HepG2 (cell line): ENCODE results near the gene IQSEC1. TPM values are rescaled to one million over a fixed set of nuclear protein-coding genes. Genes with fewer than 3 reads are reported as not detected.

Experiments used
- ARID5B ChIP-seq: IDR thresholded peaks from 2 replicates; pipeline ENCODE4 v1.4.0; 2020; ENCODE audit warnings: mild to moderate bottlenecking, missing genetic modification reagents
- ASH2L ChIP-seq: fragments of 300-600, 200-600 bp; sonication (generic); IDR thresholded peaks from 2 replicates; pipeline ENCODE4 v1.7.0; 2017; ENCODE audit warnings: low read depth, mild to moderate bottlenecking, moderate library complexity, mixed read lengths, low read length; ENCODE audit not compliant: insufficient read length
- ATAD3A ChIP-seq: sonication (generic); formaldehyde crosslinking; IDR thresholded peaks from 2 replicates; pipeline ENCODE4 v1.4.0; 2020; ENCODE audit warnings: missing genetic modification reagents
- FOXK1 ChIP-seq: sonication (generic); formaldehyde crosslinking; IDR thresholded peaks from 2 replicates; pipeline ENCODE4 v1.4.0; 2020; ENCODE audit warnings: low read depth, missing genetic modification reagents, borderline replicate concordance
- GTF3A ChIP-seq: sonication (generic); formaldehyde crosslinking; conservative IDR thresholded peaks from 2 replicates; pipeline ENCODE4 v1.4.0; 2020; ENCODE audit warnings: mild to moderate bottlenecking, missing genetic modification reagents
- JUND ChIP-seq: sonication (generic); formaldehyde crosslinking; IDR thresholded peaks from 2 replicates; pipeline ENCODE4 v1.8.0; 2022; ENCODE audit warnings: mild to moderate bottlenecking, missing genetic modification reagents
- KDM3A ChIP-seq: IDR thresholded peaks from 2 replicates; pipeline ENCODE4 v1.6.1; 2018; ENCODE audit warnings: low read depth, missing compliant biosample characterization
- PBX3 ChIP-seq: sonication (generic); formaldehyde crosslinking; IDR thresholded peaks from 2 replicates; pipeline ENCODE4 v1.8.1; 2023; ENCODE audit warnings: missing genetic modification reagents, inconsistent platforms, borderline replicate concordance
- REPIN1 ChIP-seq: sonication (generic); formaldehyde crosslinking; IDR thresholded peaks from 2 replicates; pipeline ENCODE4 v1.8.0; 2022; ENCODE audit warnings: missing genetic modification reagents, low read depth, mild to moderate bottlenecking, borderline replicate concordance
- REXO4 ChIP-seq: sonication (generic); formaldehyde crosslinking; IDR thresholded peaks from 2 replicates; pipeline ENCODE4 v1.8.0; 2022; ENCODE audit warnings: missing genetic modification reagents, mild to moderate bottlenecking, borderline replicate concordance
- RORA ChIP-seq: sonication (generic); formaldehyde crosslinking; IDR thresholded peaks from 2 replicates; pipeline ENCODE4 v1.5.0; 2020; ENCODE audit warnings: mild to moderate bottlenecking, missing genetic modification reagents, moderate library complexity
- SETDB1 ChIP-seq: sonication (generic); formaldehyde crosslinking; IDR thresholded peaks from 2 replicates; pipeline ENCODE4 v1.5.1; 2020; ENCODE audit warnings: missing genetic modification reagents, mild to moderate bottlenecking, borderline replicate concordance
- SOX13 ChIP-seq, 3 experiments: fragments of 450-650 bp in 1 of 3; sonication (generic) in 1 of 3; formaldehyde crosslinking in 1 of 3; IDR thresholded peaks in 2 of 3; conservative IDR thresholded peaks in 1 of 3; 2 replicates each; pipeline versions ENCODE4 v1.5.0 to v1.6.1; 2016 to 2020; ENCODE audit warnings: antibody characterized with exemption in 1 of 3, mild to moderate bottlenecking in 1 of 3, missing compliant biosample characterization in 1 of 3, missing genetic modification reagents in 1 of 3, moderate library complexity in 1 of 3
- SOX6 ChIP-seq, 2 experiments: fragments of 450-650 bp in 1 of 2; sonication (generic) in 1 of 2; formaldehyde crosslinking in 1 of 2; IDR thresholded peaks; 2 replicates each; pipeline versions ENCODE4 v1.4.0 to v1.6.1; 2017 to 2020; ENCODE audit warnings: antibody characterized with exemption in 1 of 2, mild to moderate bottlenecking in 1 of 2, missing genetic modification reagents in 1 of 2
- STAT5B ChIP-seq: sonication (generic); formaldehyde crosslinking; IDR thresholded peaks from 2 replicates; pipeline ENCODE4 v1.4.0; 2020; ENCODE audit warnings: missing genetic modification reagents
- TGIF2 ChIP-seq: IDR thresholded peaks from 2 replicates; pipeline ENCODE4 v1.6.1; 2016; ENCODE audit warnings: control low read depth, missing compliant biosample characterization
- ZBTB33 ChIP-seq: sonication (generic); formaldehyde crosslinking; IDR thresholded peaks from 2 replicates; pipeline ENCODE4 v1.4.0; 2020; ENCODE audit warnings: missing genetic modification reagents
- ZNF317 ChIP-seq: sonication (generic); formaldehyde crosslinking; IDR thresholded peaks from 2 replicates; pipeline ENCODE4 v1.5.0; 2020; ENCODE audit warnings: mild to moderate bottlenecking, missing genetic modification reagents
- ZNF569 ChIP-seq: sonication (generic); formaldehyde crosslinking; IDR thresholded peaks from 2 replicates; pipeline ENCODE4 v1.5.0; 2020; ENCODE audit warnings: mild to moderate bottlenecking, missing genetic modification reagents, moderate library complexity, borderline replicate concordance
- ZNF572 ChIP-seq: sonication (generic); formaldehyde crosslinking; IDR thresholded peaks from 2 replicates; pipeline ENCODE4 v1.5.1; 2020; ENCODE audit warnings: mild to moderate bottlenecking, missing genetic modification reagents
- ZNF790 ChIP-seq: sonication (generic); formaldehyde crosslinking; IDR thresholded peaks from 2 replicates; pipeline ENCODE4 v1.8.0; 2022; ENCODE audit warnings: missing genetic modification reagents, mild to moderate bottlenecking, borderline replicate concordance
- ZSCAN30 ChIP-seq: sonication (generic); formaldehyde crosslinking; IDR thresholded peaks from 2 replicates; pipeline ENCODE4 v1.5.0; 2020; ENCODE audit warnings: mild to moderate bottlenecking, missing genetic modification reagents
- polyA plus RNA-seq, 8 experiments: library from polyadenylated mRNA; depleted of rRNA in 3 of 8; stranded (reverse) in 7 of 8; unstranded in 1 of 8; fragments of >200 nt; fragmentation: Illumina TruSeq in 4 of 8; extraction: Trizol in 4 of 8; gene quantifications; 2 replicates each; pipeline versions ENCODE4 v1.2.1 to v1.2.3, GENCODE V29; 2011 to 2016; ENCODE audit warnings: low read depth in 4 of 8, missing spikeins in 1 of 8, mixed read lengths in 1 of 8; ENCODE audit not compliant: insufficient read depth in 1 of 8
- total RNA-seq, 5 experiments: library from RNA; depleted of rRNA; stranded (reverse); fragments of >200 nt; fragmentation: Illumina TruSeq; extraction: Trizol; gene quantifications; 2 replicates each; pipeline ENCODE4 v1.2.3, GENCODE V29; 2016; ENCODE audit warnings: low read depth in 1 of 5

IQSEC1 gene
- total and polyA plus RNA-seq, 2 of the 13 experiments (the other 11 are each of a cell fraction or from before 2014, with no cell fraction given), result 17.4 to 20.2 TPM

GRCh38 chr3:12992629-12993516 is 80.4 kb downstream of the IQSEC1 start (continued):
- no peak for TF ChIP-seq ZNF569 (CRISPR knock-in tag)
- no peak for TF ChIP-seq REPIN1 (CRISPR knock-in tag)
- TF ChIP-seq KDM3A (CRISPR knock-in tag), result no peak
- TF ChIP-seq ZNF790 (CRISPR knock-in tag), result no peak
- TF ChIP-seq ATAD3A (CRISPR knock-in tag), result no peak
- TF ChIP-seq REXO4, result no peak
- no peak for TF ChIP-seq ZBTB33 (CRISPR knock-in tag)
- no peak for TF ChIP-seq RORA (CRISPR knock-in tag)
- TF ChIP-seq PBX3 (CRISPR knock-in tag), result no peak
- TF ChIP-seq ASH2L, result no peak
- TF ChIP-seq ZSCAN30 (CRISPR knock-in tag), result no peak
- 0 out of 2 replicates have a peak, but pooled peaks have one; percentile 11 for TF ChIP-seq ARID5B (CRISPR knock-in tag)
- TF ChIP-seq JUND (CRISPR knock-in tag), result no peak
- no peak for TF ChIP-seq GTF3A (CRISPR knock-in tag)
- TF ChIP-seq ZNF317 (CRISPR knock-in tag), result no peak
- TF ChIP-seq SETDB1 (CRISPR knock-in tag), result no peak
- TF ChIP-seq SOX13 (IDR thresholded peaks at IDR 0.05), result no peak
- peak in 1 of 2 experiments; percentile 29; a peak in 1 of 4 replicates for TF ChIP-seq SOX13 (CRISPR knock-in tag; conservative IDR thresholded peaks at IDR 0.05 in 1 of 2, IDR thresholded peaks at IDR 0.05 in 1 of 2)
- no peak for TF ChIP-seq FOXK1 (CRISPR knock-in tag)
- TF ChIP-seq STAT5B, result no peak
- no peak for TF ChIP-seq ZNF572 (CRISPR knock-in tag)
- no peak for TF ChIP-seq SOX6 (IDR thresholded peaks at IDR 0.05)
- TF ChIP-seq SOX6 (CRISPR knock-in tag; IDR thresholded peaks at IDR 0.05), result no peak
- peak; percentile 98 for TF ChIP-seq TGIF2 (CRISPR knock-in tag)
